GM19238 (cell line): ENCODE data around the gene CTNNA2.

Source experiments
- DNase-seq: peaks from one replicate; pipeline ENCODE4 v3.0.0; 2011; ENCODE audit warnings: low spot score; ENCODE audit not compliant: insufficient read length

The CTNNA2 gene

DNA sequence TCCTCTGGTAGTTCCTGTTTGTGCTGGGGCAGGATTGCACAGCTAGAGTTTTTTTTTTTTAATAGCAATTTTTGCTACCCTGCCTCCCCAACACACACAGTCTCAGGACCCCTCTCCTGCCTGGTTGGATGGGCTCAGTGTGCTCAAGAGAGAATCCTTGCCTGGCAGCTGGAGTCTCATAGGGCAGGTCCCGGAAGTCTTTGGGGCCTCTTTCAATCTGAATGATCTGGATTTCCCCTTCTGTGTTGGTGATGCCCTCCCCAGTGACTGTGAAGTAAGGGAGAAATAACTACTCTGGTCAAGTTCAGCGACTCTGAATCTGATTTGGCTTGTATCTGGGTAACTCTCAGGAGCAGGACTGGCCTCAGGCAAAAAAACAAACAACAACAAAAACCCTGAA is 1012.3 kb downstream of the CTNNA2 start:
- DNase-seq = no peak

DNA sequence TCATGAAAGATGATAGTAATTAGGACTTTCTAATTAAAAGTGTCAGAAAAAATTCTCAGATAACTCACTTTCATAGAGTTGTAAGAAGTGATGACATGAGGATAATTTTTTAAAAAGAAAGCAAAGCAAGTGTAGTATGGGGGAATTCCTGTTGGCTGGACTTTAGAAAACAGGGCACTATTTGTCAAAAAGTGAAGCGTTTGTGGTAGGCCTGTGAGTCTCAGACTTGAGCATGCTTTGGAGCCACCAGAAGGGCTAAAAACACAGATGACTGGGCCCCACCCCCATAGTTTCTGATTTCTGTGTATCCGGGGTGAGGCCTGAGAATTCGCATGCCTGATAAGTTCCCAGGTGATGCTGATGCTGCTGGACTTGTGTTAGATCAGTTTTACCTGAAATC is 1014.3 kb downstream of the CTNNA2 start:
- DNase-seq = no peak

DNA sequence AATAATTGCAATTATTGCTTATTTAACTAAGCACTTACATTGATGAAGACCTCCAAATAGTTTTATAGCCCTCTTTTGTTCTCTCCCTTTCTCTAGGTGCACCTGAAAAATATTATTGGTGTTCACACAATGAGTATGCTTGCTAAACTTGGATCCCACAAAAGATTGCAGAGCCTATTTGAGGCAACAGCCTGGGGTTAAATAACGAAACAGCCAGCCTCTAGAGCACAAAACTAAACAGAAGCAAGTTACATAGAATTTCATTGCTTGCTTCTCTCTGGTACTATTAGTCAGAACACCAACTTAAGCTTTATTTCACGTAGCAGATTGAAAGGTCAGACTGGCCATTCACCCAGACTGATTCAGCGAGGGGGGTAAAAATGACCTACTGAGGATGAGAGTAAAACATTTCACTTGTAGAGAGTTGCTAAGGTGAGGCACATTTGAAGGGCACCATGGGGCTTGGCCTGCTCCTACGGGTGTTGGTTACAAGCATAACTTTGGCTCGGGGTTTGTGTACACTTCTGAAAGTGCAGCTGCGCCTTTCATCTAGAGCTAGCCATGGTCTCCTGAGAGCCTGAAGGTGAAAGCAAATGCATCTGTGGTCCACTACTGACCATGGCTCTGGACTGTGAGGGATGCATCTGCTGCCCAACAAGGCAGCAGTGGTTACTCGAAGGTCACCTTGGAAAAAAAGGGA is 1016.8 kb downstream of the CTNNA2 start:
- DNase-seq = no peak

DNA sequence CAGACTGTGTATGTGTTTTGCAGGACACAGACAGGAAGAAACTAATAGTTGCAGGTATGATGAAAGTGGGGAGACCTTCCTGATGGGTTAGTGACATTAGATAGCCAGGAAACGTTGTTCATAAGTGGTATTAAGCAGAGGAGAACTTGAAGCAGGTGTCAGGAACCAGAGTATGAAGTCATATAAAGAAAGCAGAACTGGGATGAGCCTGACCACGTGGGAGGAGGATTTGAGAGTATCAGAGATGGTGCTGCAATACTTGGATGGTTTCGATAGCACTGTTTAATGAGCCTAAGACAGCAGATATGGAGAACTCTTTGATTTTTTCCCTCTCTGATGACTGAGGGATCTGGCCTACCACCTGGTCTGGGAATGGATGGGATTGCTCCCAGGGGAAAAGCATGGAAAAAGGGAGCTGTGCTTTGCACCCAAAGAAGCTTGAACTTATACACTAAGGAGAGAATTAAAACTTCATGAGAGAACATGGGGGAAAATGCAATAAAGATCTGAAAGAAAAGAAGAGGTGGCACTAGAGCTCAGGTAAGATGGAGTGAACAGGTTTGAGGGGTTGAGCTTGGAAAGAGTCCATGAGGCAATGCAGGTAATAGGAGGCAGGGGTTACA is 1017.7 kb downstream of the CTNNA2 start:
- DNase-seq = no peak

DNA sequence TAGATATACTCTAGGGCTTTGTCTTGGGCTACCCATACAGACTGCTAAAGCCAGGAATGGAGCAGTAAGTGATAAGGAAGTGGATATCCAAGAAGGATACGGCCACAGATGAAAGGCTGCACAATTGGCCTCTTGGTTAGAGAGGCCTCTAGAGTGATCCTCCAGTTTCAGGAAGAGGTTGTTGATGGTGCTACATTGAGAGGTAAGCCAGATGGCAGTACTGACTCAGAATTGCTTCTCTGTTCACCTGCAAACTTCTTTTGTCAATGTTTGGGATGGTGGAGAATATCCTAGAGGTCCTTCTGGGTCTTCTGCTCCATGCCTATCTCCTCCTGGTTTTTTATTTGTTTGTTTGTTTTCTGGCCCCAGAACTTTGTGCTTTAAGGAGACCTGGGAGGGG is 1018.5 kb downstream of the CTNNA2 start:
- DNase-seq = no peak

DNA sequence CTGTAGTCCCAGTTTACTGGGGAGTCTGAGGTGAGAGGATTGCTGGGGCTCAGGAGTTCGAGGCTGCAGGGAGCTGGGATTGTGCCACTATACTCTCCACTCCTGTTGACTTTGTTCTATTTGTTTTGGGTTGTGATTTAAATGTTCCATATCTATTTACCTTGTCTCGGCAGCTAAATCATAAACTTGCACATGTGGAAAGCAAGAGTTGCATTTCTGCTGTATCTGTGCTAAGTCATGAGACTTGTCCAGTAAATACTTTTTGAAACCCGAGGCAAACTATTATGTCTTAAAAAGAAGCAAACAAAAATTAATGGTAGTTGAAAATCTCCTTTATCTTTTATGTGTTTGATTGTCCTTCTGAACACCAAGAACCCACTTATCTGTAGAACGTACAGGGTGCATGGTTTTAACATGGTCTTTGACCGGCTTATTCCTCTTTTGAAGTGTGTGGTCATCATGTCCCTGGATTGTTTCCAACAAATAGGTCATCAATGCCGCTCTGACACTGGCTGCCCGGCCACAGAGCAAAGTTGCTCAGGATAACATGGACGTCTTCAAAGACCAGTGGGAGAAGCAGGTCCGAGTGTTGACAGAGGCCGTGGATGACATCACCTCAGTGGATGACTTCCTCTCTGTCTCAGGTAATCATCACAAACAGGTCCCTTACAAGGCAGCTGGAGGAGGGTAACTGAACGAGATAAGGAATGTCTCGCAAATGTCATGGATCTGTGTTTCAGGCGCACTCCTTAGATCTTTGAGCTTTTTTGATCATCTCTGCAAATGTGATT is 1032.8 kb downstream of the CTNNA2 start:
- no peak for DNase-seq

DNA sequence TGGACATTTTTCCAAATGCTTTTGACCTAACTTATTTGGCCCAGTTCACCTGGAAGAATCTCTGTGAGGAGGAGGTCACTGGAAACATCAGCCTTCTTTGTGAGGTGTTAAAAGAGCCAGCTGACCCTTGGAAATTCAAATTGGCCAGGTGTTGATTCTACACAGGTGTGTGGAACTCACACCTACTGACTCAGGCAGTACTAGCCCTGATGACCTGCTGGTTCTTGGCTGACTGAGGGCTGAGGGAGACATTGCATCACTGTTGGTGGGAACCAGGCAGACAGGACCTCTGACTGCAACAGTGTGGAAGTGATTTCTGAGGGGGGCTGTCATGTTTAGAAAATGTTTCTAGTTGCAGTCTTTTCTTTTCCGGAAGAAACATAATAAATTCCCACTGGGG is 1033.9 kb downstream of the CTNNA2 start:
- no peak for DNase-seq

DNA sequence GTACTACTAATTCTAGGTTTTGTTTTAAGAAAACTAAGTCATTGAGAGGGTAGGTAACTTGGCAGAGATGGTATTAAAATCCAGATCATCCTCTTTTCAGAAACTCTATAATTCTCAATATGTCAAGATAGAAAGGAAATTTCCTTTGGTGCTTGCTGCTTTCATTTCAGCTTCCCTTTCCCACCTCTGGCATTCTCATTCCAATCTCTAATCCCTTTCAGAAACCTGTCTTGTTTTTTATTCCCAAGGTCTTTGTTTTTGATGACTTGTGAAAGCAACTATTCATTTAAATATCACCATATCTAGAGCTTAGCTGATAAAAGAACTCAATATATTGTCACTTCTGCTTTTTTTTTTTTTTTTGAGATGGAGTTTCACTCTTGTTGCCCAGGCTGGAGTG is 1034.5 kb downstream of the CTNNA2 start:
- no peak for DNase-seq

DNA sequence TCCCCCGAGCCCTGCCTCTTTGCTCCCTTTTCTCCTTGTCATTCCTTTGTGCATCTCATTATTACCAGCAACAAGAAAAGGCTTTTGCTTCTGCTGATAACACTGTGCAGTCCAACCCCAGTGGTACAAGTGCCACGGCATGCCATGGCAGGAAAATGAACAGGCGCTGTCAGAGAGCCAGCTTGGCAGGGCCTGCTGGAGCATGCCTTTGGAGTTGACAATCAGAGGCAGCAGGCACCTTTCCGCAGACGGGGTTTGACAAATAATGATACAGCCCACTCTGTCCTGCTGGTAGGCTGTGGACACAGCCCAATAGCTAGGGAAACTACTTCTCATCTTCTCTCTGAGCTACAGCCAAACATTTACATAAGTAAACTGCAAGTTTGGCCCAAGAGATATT is 1035.6 kb downstream of the CTNNA2 start:
- DNase-seq = no peak

DNA sequence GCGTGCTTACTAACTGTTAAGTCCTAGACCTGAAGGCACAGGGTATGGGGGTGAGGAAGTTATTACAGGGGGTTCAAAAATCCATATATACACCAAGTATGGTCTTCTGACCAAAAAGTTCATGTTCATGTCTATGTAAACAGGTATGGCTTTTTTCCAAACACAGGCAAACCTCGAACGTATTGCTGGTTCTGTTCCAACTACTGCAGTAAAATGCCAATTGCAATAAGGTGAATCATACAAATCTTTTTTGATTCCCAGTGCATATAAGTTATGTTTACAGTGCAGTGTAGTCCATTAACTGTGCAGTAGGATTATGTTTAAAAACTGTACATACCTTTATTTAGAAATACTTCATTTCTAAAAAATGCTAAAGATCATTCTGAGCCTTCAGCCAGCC is 1037.0 kb downstream of the CTNNA2 start:
- DNase-seq = no peak

DNA sequence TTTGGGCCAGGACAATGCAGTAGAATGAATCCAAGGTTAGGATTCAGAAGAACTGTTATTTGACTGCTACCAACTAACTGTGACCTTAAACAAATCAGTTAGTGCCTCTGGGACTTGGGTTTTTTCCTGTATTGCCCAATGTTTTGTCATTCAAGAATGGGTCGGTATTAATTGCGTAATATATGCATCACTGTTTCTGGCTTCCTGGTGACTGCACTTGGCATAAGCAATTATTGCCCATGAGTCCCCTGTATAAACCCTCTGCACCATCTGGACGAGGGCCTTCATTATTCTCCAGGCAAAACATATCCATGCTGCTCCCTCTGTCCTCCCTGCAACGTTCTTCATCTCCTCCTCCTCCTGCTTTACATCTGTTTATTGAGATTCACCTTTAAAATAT is 1047.5 kb downstream of the CTNNA2 start:
- no peak for DNase-seq

DNA sequence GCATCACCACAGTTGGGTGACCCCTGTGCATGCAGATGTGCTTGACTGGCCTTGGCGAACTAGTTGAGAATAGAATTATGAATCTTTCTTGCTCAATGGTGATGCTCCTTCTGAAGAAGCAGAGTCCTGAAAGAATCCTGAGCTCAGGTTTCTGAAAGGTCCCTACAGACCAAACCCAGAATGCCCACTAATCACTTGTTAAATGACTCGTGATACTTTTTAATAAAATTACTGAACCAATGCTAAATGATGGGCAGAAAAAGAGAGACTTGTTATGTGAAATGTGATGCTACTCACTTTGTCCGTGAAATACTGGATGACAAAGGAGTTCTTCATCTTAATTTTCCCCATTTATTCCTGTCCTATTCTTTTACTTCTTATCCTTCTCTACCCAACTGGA is 1055.2 kb downstream of the CTNNA2 start:
- no peak for DNase-seq

DNA sequence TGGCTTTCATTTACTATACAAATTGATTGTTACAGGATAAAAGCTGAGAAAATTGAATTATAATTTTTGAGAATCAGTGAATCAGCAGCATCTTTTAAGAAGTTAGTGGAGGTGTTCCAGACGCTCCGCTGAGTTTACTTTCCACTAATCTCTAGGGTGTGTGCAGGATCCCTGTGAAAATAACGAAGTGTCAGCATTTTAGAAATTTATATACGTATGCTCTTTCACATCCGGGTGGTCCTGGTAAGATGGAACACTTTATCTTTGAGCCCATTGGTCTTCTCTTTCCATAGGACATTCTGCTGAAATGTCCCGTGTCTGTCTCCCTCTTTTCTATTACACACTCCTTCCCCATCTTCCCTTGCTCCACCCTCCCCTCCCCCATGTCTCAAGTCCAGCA is 1060.3 kb downstream of the CTNNA2 start:
- no peak for DNase-seq

DNA sequence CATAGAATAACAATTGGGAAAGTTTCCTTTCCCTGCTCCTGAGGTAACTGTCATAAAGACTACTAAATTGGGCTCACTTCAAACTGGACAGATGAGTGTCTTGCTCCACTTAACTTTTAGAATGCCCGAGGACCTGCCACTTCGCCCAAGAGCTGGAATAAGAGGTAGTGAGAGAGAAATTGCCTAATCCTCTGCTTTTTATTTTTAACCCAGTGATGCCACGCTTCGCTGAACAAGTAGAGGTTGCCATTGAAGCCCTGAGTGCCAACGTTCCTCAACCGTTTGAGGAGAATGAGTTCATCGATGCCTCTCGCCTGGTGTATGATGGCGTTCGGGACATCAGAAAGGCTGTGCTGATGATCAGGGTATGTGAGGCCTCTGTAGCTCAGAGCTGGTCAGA is 1061.1 kb downstream of the CTNNA2 start:
- no peak for DNase-seq

DNA sequence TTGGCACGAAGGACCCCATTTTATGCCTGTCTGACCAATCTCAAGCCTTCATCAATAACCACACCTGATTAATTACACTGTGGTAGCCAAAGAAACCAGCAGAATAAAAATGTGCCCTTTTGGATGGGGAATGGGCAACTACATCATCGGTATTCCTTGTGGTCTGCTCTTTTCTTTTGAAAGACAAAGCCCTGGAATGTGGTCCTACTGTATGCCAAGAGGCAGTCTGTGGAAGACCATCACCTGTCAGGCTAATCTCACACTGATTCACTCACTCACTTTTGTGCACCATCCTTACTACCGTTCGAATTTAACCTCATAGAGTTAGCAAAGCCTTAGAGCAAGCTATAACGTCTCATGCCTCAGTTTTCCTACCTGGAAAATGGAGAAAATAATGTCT is 1066.9 kb downstream of the CTNNA2 start:
- no peak for DNase-seq

DNA sequence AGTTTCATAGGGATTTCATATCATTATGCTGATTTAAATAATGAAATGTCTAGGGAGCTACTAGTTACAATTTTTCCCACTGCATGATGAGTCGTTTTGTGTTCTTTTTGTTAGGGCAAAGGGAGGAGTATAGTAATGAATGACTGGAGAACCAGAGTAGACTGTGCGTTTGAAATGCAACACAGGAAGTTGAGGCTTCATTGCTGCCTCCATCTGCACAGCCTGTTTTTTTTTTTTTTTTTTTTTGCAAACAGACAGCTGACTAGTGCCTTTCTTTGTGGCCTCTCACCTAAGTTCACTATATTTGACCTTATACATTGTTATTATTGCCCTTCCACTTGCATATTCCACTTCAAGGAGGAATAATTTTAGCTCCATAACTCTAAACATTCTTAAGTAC is 1078.4 kb downstream of the CTNNA2 start:
- no peak for DNase-seq

DNA sequence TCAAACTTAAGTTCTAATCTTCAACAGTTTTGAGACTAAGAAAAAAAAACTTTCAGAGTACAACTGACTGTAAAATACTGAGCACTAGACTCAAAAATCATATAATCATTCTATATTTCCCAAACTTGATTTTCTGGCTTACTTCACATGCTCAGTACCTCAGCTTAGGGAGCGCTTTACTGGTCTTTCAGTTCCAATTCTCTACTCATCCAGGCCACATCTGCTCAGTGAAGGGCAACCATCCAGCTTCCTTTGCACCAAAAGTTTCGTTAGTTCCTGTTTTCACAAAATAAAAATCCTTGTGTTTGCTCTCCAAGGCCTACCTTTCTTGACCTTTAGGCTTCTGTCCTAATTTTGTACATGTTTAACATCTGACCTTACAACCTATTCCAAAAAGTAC is 1079.3 kb downstream of the CTNNA2 start:
- no peak for DNase-seq

DNA sequence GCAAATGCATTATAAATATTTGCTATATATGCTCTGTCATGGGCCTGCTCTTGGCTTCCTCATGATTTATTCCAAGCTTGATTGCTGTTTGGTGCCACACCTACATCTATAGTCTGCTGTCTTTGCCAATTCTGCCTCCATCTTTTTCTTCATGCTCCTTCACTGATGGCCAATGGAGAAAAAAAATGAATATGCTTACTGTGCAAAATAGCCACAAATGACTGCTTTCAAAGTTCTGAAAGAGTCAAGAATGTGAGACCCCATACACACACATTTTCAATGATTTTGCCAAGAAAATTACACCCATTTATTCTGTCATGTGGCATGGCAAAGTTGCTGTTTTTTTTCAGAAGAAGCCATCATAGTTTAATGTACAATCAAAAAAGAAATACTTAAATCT is 1097.3 kb downstream of the CTNNA2 start:
- no peak for DNase-seq

DNA sequence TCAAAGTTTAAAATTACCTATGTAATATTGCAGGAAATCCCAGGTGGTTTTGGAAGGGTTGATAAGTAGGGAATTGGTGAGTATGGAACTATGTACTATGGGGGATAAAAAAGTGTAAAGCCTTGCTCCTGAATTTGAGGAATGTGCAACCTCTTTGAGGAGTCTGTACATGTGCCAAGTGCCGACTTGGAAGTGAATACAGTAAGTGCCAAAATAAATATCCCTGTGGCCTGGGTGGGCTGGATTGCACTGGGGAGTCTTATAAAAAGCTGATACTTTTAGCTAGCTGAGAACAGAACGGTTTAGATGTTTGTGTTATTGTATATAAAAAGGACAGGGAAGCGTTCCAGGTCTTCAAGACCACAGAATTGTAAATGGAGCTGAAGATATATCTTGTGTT is 1108.8 kb downstream of the CTNNA2 start:
- no peak for DNase-seq

DNA sequence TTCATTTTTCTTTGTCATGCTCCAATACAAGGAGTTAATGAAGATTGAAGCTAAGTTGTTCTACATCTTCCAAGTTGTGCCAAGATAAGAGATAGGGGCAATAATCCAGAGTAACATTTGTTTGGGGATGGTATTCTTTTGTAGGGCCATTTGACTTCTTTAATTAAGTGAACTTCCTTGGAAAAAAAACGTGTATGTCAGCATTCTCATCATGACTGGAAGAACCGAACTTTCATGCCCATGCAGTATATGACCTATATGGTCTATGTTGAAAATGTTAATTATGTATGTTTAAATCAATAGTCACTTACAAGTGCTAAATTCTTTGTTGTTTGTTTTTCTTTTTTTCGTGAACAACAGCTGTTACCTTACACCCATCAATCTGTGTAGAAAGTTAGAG is 1111.2 kb downstream of the CTNNA2 start:
- DNase-seq = no peak

DNA sequence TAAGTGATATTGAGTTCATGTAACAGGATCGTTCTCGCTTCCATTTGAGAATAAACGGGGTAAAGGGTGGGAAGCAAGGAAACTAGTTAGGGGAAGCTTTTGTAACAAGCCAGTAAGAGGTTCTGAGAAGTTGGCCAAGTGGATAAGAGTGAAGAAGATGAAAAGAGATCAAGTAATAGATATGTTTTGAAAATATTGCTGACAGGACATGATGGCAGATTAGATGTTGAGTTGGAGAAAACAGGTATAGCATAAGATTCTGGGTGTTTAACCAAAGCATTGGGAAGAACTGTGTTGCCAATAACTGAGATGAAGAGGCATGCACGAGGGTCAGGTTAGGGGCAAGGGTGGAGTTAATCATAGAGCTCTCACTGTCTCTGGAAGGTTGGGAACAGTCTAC is 1121.7 kb downstream of the CTNNA2 start:
- DNase-seq = no peak

DNA sequence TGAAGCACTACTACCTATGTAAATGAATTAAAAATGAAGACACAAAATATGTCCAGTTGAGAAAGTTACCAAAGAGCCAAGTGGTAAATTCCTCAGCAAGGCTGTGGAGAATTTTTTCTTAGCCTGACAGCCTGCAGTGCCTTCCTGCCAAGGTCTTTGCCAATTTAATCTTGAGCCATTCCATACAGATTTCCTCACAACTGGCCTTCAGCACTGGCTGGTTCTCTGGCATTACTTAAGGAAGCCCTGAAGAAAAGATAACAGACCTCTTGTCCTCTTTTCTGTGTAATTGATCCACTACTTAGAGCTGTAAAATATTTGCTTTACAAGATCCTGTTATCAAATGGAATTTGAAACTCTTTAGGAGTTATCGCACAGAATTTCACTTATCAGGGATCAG is 1125.9 kb downstream of the CTNNA2 start:
- DNase-seq = no peak

DNA sequence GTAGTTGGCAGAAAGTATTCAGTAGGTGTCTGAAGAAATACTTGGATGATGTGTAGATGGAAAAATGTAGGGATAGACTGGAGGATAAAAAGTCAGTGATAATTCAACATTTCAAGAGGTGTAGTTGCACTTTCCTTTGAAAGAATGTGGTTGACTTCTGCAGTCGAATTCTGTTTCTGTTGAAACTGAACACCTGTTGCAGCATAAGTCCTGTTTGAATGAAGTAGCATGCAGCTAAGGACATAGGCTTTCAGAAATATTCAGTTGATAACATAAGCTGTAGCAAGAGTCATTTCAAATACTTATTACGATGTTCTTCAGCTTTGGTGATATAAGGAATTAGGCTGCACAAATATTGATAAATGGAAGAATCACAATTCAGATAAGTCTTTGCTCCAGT is 1129.6 kb downstream of the CTNNA2 start:
- no peak for DNase-seq
